SU-DHL-6 (cell line): ENCODE data around the gene ATP4A.

Experiments used
- H2AFZ ChIP-seq: fragments of 200-600 bp; sonication (generic); 2 replicates; pipeline ENCODE4 v1.6.1; 2014; ENCODE audit warnings: low read depth, mild to moderate bottlenecking, moderate library complexity, mixed read lengths, antibody characterized with exemption, low read length; ENCODE audit not compliant: severe bottlenecking
- H3F3A ChIP-seq: fragments of 200-600 bp; shearing (Covaris generic); 2 replicates; pipeline ENCODE4 v1.6.0; 2016; ENCODE audit warnings: antibody characterized with exemption, mild to moderate bottlenecking; ENCODE audit not compliant: insufficient read depth
- H3K27ac ChIP-seq: fragments of 200-600 bp; sonication (generic); 2 replicates; pipeline ENCODE4 v1.5.1; 2016; ENCODE audit warnings: low read depth, mild to moderate bottlenecking, low read length, moderate library complexity, mixed read lengths
- H3K27me3 ChIP-seq: fragments of 200-600 bp; sonication (generic), shearing (Covaris generic); 2 replicates; pipeline ENCODE4 v1.6.0; 2014; ENCODE audit warnings: mild to moderate bottlenecking, low read length
- H3K36me3 ChIP-seq: fragments of 200-600 bp; sonication (generic); 2 replicates; pipeline ENCODE4 v1.6.1; 2014; ENCODE audit warnings: mild to moderate bottlenecking, low read length, mixed read lengths
- H3K4me2 ChIP-seq: fragments of 300-600, 200-600 bp; shearing (Covaris generic), sonication (generic); 2 replicates; pipeline ENCODE4 v1.6.0; 2014; ENCODE audit warnings: low read length, low read depth, mild to moderate bottlenecking; ENCODE audit not compliant: poor library complexity, severe bottlenecking
- H3K4me3 ChIP-seq: fragments of 200-600 bp; sonication (generic); 2 replicates; pipeline ENCODE4 v1.5.1; 2014; ENCODE audit warnings: antibody characterized with exemption, low read length, mild to moderate bottlenecking, mixed read lengths; ENCODE audit not compliant: insufficient read depth, poor library complexity, severe bottlenecking
- H3K79me2 ChIP-seq: fragments of 200-600 bp; sonication (generic); 2 replicates; pipeline ENCODE4 v1.6.1; 2014; ENCODE audit warnings: mild to moderate bottlenecking, low read length, moderate library complexity; ENCODE audit not compliant: insufficient read depth
- H3K9ac ChIP-seq: fragments of 200-600 bp; sonication (generic); 2 replicates; pipeline ENCODE4 v1.7.0; 2014; ENCODE audit warnings: mild to moderate bottlenecking, low read length
- H3K9me2 ChIP-seq: fragments of 200-600 bp; sonication (generic); replicated peaks from 2 replicates; pipeline ENCODE4 v1.6.1; 2014; ENCODE audit warnings: low read length; ENCODE audit not compliant: insufficient read depth
- H3K9me3 ChIP-seq: fragments of 200-600 bp; sonication (generic); 2 replicates; pipeline ENCODE4 v1.6.1; 2014; ENCODE audit warnings: low read length, mixed read lengths; ENCODE audit not compliant: insufficient read depth
- H4K20me1 ChIP-seq: fragments of 200-600 bp; sonication (generic); 2 replicates; pipeline ENCODE4 v1.6.1; 2014; ENCODE audit warnings: low read depth, mild to moderate bottlenecking, antibody characterized with exemption, low read length, moderate library complexity, mixed read lengths
- CTCF ChIP-seq: fragments of 200-600 bp; sonication (generic); IDR thresholded peaks from one replicate; pipeline ENCODE4 v1.5.1; 2017; ENCODE audit warnings: antibody characterized with exemption, mild to moderate bottlenecking, low read length, moderate library complexity; ENCODE audit not compliant: insufficient read depth, poor library complexity, severe bottlenecking
- EZH2phosphoT487 ChIP-seq: fragments of 200-600 bp; sonication (generic), shearing (Covaris generic); conservative IDR thresholded peaks from 2 replicates; pipeline ENCODE4 v1.6.1; 2018; ENCODE audit warnings: mild to moderate bottlenecking, antibody characterized with exemption, low read length, moderate library complexity, mixed read lengths

Gene ATP4A

GRCh38 chr19:35585848-35586247 is 22.4 kb upstream of the ATP4A start, which contains the start of gene PMIS2:
PMIS2 (plus strand) TSS chr19:35586173; CDS start chr19:35586260, 87 bp downstream.
- H4K20me1 ChIP-seq = no peaks in the 10 kb centered on the region
- H2AFZ ChIP-seq = no peak within 1 kb of the TSS
- H3K4me3 ChIP-seq = no peak within 1 kb of the TSS
- no peaks in the 10 kb centered on the region for H3K9me3 ChIP-seq
- H3K4me2 ChIP-seq = no peak within 1 kb of the TSS
- TF ChIP-seq EZH2phosphoT487 (no peak), CTCF (no peak)
- no peaks in the 10 kb centered on the region for H3K9me2 ChIP-seq
- no peaks in the 10 kb centered on the region for H3K27me3 ChIP-seq
- no peaks in the 10 kb centered on the region for H3K79me2 ChIP-seq
- no peak within 1 kb of the TSS for H3K27ac ChIP-seq
- H3K9ac ChIP-seq = no peak within 1 kb of the TSS
- H3K36me3 ChIP-seq = no peaks in the 10 kb centered on the region
- H3F3A ChIP-seq = no peaks in the 10 kb centered on the region

DNA sequence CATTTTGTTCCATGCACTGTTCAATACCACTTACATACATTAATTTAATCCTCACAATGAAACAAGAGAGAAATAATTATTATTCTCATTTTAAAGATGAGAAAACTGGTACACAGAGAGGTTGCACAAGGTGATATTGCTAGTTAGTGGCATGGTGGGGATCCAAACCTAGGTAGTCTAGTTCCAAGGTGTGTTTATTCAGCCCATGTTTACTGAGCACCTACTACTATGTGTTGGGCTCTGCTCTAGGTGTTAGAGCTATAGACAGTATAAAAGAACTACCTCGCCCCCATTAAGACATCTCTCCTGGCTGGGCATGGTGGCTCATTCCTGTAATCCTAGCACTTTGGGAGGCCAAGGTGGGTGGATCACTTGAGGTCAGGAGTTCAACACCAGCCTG is 19.3 kb upstream of the ATP4A start:
- Histone ChIP-seq H3K9me3 (peaks cover 4% of the 10 kb centered on the region; the same call in 1 of the 2 replicates), H4K20me1 (no peaks in the 10 kb centered on the region), H3K27me3 (no peaks in the 10 kb centered on the region), H3F3A (no peaks in the 10 kb centered on the region), H2AFZ (no peak overlapping the region), H3K36me3 (no peaks in the 10 kb centered on the region), H3K79me2 (no peaks in the 10 kb centered on the region), H3K27ac (no peak overlapping the region), H3K9ac (no peak overlapping the region), H3K4me3 (no peak overlapping the region), H3K9me2 (no peaks in the 10 kb centered on the region), H3K4me2 (no peak overlapping the region)
- TF ChIP-seq EZH2phosphoT487 = no peak
- TF ChIP-seq CTCF = no peak

DNA sequence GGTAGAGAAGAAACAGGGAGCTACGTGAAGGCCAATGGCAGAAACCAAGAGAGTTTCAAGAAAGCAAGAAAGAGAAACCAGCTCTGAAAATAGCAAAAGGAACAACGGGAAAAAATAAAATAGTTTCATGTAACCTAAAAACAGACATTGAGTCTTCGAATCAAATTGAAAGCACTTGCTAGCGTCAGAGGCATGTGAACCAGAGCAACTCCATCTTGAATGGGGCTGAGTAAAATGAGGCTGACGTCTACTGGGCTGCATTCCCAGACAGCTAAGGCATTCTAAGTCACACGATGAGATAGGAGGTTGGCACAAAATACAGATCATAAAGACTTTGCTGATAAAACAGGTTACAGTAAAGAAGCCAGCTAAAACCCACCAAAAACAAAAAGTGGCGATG is 15.2 kb upstream of the ATP4A start:
- H3K4me3 ChIP-seq = no peak overlapping the region
- peaks cover 12% of the 10 kb centered on the region; the same call in 1 of the 2 replicates for H3K9me3 ChIP-seq
- H3K79me2 ChIP-seq = no peaks in the 10 kb centered on the region
- no peaks in the 10 kb centered on the region for H3F3A ChIP-seq
- no peak overlapping the region for H2AFZ ChIP-seq
- H3K27ac ChIP-seq = no peak overlapping the region
- H3K4me2 ChIP-seq = no peak overlapping the region
- TF ChIP-seq EZH2phosphoT487 (no peak), CTCF (no peak)
- no peak overlapping the region for H3K9ac ChIP-seq
- no peaks in the 10 kb centered on the region for H3K27me3 ChIP-seq
- no peaks in the 10 kb centered on the region for H3K9me2 ChIP-seq
- H3K36me3 ChIP-seq = no peaks in the 10 kb centered on the region
- no peaks in the 10 kb centered on the region for H4K20me1 ChIP-seq

DNA sequence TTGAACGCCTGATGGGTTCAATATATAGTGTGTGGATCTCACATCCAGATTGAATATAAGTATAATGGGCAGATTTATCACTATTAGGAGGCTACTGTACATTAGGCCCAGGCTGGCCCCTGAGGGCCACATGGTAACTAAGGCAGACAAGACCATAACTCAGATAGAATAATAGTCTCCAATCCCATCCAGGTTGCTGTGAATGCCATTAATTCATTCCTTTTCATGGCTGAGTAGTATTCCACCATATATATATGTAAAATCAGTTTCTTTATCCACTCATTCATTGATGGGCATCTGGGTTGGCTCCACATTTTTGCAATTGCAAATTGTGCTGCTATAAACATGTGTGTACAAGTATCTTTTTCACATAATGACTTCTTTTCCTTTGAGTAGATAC is 14.5 kb upstream of the ATP4A start:
- Histone ChIP-seq H3K36me3 (no peaks in the 10 kb centered on the region), H3K9me2 (no peaks in the 10 kb centered on the region), H2AFZ (no peak overlapping the region), H3K9ac (no peak overlapping the region), H4K20me1 (no peaks in the 10 kb centered on the region), H3F3A (no peaks in the 10 kb centered on the region), H3K9me3 (peaks cover 12% of the 10 kb centered on the region; the same call in 1 of the 2 replicates), H3K79me2 (no peaks in the 10 kb centered on the region), H3K27me3 (no peaks in the 10 kb centered on the region), H3K4me3 (no peak overlapping the region), H3K27ac (no peak overlapping the region), H3K4me2 (no peak overlapping the region)
- TF ChIP-seq EZH2phosphoT487 = no peak
- TF ChIP-seq CTCF = no peak
